Measurements from ENCODE around the gene CNTFR. TPM values are rescaled to one million over a fixed set of nuclear protein-coding genes. Genes with fewer than 3 reads are reported as not detected.

The CNTFR gene
- total RNA-seq, 2 donors from 2014 or later = 1.6 to 16.8 TPM

DNA sequence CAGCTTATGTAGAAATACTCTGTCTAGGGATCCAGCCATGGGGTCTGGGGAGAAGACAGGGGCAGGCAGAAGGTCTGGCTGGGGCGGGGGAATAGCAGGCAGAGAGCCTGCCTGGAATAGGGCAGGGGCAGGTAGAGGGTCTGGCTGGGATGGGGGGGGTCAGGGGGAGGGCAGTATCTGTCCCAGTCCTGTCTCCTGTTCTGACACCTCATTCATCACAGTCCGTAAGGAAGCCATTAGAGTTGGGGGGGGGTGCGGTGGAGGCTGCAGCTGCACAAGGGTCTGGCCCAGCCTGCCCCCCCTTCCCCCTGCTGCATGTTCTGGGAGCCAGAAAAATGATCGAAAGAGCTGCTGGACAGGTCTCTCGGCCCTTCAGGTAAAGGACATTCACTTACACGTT is 32.6 kb downstream of the CNTFR start:
- TF ChIP-seq, protein P1, sequence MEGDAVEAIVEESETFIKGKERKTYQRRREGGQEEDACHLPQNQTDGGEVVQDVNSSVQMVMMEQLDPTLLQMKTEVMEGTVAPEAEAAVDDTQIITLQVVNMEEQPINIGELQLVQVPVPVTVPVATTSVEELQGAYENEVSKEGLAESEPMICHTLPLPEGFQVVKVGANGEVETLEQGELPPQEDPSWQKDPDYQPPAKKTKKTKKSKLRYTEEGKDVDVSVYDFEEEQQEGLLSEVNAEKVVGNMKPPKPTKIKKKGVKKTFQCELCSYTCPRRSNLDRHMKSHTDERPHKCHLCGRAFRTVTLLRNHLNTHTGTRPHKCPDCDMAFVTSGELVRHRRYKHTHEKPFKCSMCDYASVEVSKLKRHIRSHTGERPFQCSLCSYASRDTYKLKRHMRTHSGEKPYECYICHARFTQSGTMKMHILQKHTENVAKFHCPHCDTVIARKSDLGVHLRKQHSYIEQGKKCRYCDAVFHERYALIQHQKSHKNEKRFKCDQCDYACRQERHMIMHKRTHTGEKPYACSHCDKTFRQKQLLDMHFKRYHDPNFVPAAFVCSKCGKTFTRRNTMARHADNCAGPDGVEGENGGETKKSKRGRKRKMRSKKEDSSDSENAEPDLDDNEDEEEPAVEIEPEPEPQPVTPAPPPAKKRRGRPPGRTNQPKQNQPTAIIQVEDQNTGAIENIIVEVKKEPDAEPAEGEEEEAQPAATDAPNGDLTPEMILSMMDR (IDR thresholded peaks at IDR 0.05) = no peak
- TF ChIP-seq POLR2A (IDR thresholded peaks at IDR 0.05) = no peak
- Histone ChIP-seq H3K36me3 (replicated peaks in 1 of 2; ENCODE audit: insufficient read depth in 1 of 2, low read depth in 2 of 2) (no peaks in the 10 kb centered on the region), H3K4me3 (no peak overlapping the region), H3K27me3 (no peaks in the 10 kb centered on the region), H3K4me1 (peaks cover 11% of the 10 kb centered on the region), H3K27ac (no peak overlapping the region), H3K9me3 (no peaks in the 10 kb centered on the region)
- intact Hi-C loops (cut with DNase I) = no loop called here
- 53 to 58% methylated on average over 6 of the region's 6 CpGs for WGBS, 2 donors
- DNase-seq (no peak), ATAC-seq (no peak)

DNA sequence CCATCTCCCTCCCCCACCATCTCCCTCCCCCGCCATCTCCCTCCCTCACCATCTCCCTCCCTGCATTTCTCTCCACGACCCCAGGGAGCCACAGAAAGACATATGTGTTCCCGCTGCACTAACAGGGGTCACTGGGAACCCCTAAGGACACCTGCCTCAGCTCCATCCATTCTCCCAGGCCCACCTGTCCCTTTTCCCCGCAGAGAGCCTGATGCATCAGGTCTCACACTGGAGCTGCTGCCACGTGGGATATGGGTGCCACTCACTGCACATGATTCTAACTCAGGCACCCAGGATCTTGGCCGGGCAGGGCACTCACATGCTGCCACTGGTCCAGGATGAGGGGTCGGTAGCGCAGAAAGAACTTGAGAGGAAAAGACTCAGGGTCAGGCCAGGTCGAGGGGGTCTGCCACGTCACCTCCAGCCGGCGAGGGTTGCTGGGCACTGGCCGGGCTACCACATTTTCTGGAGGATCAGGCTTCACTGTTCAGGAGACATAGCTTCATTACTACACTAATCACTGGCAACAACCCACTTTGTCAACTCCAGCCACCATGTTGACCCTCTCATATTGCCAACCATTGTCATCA is 33.5 kb downstream of the CNTFR start:
- Histone ChIP-seq H3K36me3 (replicated peaks in 1 of 2; ENCODE audit: insufficient read depth in 1 of 2, low read depth in 2 of 2) (no peaks in the 10 kb centered on the region), H3K4me3 (no peak overlapping the region), H3K27ac (no peak overlapping the region), H3K27me3 (no peaks in the 10 kb centered on the region), H3K4me1 (peaks cover 11% of the 10 kb centered on the region), H3K9me3 (no peaks in the 10 kb centered on the region)
- intact Hi-C loops (cut with DNase I) = no loop called here
- DNase-seq (no peak), ATAC-seq (no peak)
- TF ChIP-seq, protein P1 (IDR thresholded peaks at IDR 0.05) = no peak
- TF ChIP-seq POLR2A (IDR thresholded peaks at IDR 0.05) = no peak
- WGBS, 2 donors = 72 to 80% methylated on average over 11 to 13 of the region's 13 CpGs

DNA sequence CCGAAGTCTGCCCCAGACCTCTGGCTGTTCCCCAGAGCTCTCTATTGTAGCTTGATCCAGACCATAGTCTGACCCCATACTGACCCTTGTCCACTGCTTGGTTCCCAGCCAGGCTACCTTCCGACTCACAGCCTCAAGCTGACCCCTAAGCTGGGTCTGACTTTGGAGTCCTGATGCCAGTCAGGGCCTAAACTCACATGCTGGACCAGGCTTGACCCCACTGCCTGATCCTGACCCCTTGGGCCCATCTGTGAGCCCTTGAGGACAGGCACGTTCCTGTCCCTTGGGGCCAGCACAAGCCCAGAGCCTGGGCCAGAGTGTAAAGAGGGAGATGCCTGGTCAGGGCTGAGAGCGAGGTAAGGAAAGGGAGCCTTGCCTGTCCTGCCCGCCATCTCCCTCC is 34.0 kb downstream of the CNTFR start:
- Histone ChIP-seq H3K27me3 (no peaks in the 10 kb centered on the region), H3K27ac (no peak overlapping the region), H3K9me3 (no peaks in the 10 kb centered on the region), H3K4me3 (no peak overlapping the region), H3K4me1 (peaks cover 11% of the 10 kb centered on the region), H3K36me3 (replicated peaks in 1 of 2; ENCODE audit: insufficient read depth in 1 of 2, low read depth in 2 of 2) (no peaks in the 10 kb centered on the region)
- DNase-seq (no peak), ATAC-seq (no peak)
- 78 to 87% methylated on average over 4 to 5 of the region's 5 CpGs for WGBS, 2 donors
- TF ChIP-seq, protein P1 (IDR thresholded peaks at IDR 0.05) = no peak
- no peak for TF ChIP-seq POLR2A (IDR thresholded peaks at IDR 0.05)
- intact Hi-C loops (cut with DNase I) = no loop called here

DNA sequence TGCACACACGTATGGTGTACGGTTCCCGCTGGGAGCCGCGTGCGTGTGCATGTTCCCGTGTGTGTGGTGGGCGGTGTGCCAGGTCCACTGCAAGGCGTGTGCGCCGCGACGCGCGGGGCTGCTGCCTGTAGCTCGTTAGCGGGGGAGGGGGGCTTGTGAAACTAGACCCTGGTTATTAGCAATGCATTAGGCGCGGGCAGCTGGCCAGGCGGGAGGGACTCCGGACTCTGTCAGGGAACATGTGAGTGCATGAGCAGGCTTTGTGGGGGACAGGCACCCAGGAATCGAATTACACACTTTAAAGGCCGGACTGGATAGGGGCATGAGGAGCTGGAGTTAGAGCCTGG is 34.5 kb downstream of the CNTFR start:
- H3K4me3 ChIP-seq = no peak overlapping the region
- no peaks in the 10 kb centered on the region for H3K27me3 ChIP-seq
- intact Hi-C loops (cut with DNase I) = no loop called here
- no peaks in the 10 kb centered on the region for H3K36me3 ChIP-seq (replicated peaks in 1 of 2; ENCODE audit: insufficient read depth in 1 of 2, low read depth in 2 of 2)
- peaks cover 8% of the 10 kb centered on the region for H3K4me1 ChIP-seq
- DNase-seq = peak in 1 of 4 donors; percentile 33
- no peak for TF ChIP-seq POLR2A (IDR thresholded peaks at IDR 0.05)
- TF ChIP-seq, protein P1 (IDR thresholded peaks at IDR 0.05) = no peak
- no peaks in the 10 kb centered on the region for H3K9me3 ChIP-seq
- no peak overlapping the region for H3K27ac ChIP-seq
- ATAC-seq = no peak
- WGBS, 2 donors = 23 to 30% methylated on average over 17 to 23 of the region's 23 CpGs

All from body of pancreas (tissue), 4 donors.